HepG2 (cell line): Measurements from ENCODE around the gene ADAMTS13. TPM values are rescaled to one million over a fixed set of nuclear protein-coding genes. Genes with fewer than 3 reads are reported as not detected.
A peak's percentile ranks its signal among the peaks of the same experiment; 100 is the strongest.

Experiments used
- BRF2 ChIP-seq: sonication (generic); formaldehyde crosslinking; IDR thresholded peaks from 2 replicates; pipeline ENCODE4 v1.8.1; 2022; ENCODE audit warnings: mild to moderate bottlenecking, missing genetic modification reagents
- ELF1 ChIP-seq: sonication (generic); formaldehyde crosslinking; IDR thresholded peaks from 2 replicates; pipeline ENCODE4 v1.4.0; 2020; ENCODE audit warnings: missing genetic modification reagents
- EP300 ChIP-seq, 3 experiments: sonication (generic) in 1 of 3; formaldehyde crosslinking in 1 of 3; IDR thresholded peaks; 2 replicates each; pipeline versions ENCODE4 v1.5.1 to v1.6.1; 2011 to 2020; ENCODE audit warnings: low read depth in 2 of 3, low read length in 2 of 3, borderline replicate concordance in 1 of 3, improper control_type of control experiment in 1 of 3, mild to moderate bottlenecking in 1 of 3, missing genetic modification reagents in 1 of 3, moderate library complexity in 1 of 3
- FOXA1 ChIP-seq, 2 experiments: fragments of 450-650 bp in 1 of 2; sonication (generic) in 1 of 2; formaldehyde crosslinking in 1 of 2; IDR thresholded peaks; 2 replicates each; pipeline versions ENCODE4 v1.4.0 to v1.6.1; 2016 to 2020; ENCODE audit warnings: missing genetic modification reagents in 1 of 2
- MTA3 ChIP-seq: sonication (generic); formaldehyde crosslinking; IDR thresholded peaks from 2 replicates; pipeline ENCODE4 v1.4.0; 2020; ENCODE audit warnings: missing genetic modification reagents
- NCOA1 ChIP-seq: sonication (generic); formaldehyde crosslinking; IDR thresholded peaks from 2 replicates; pipeline ENCODE4 v1.9.0; 2021; ENCODE audit warnings: missing genetic modification reagents
- NONO ChIP-seq, 2 experiments: fragments of 450-650 bp in 1 of 2; sonication (generic) in 1 of 2; formaldehyde crosslinking in 1 of 2; IDR thresholded peaks in 1 of 2; conservative IDR thresholded peaks in 1 of 2; 2 replicates each; pipeline versions ENCODE4 v1.6.1 to v1.8.0; 2017 to 2022; ENCODE audit warnings: mild to moderate bottlenecking in 1 of 2, missing genetic modification reagents in 1 of 2, moderate library complexity in 1 of 2
- PAXIP1 ChIP-seq: sonication (generic); formaldehyde crosslinking; conservative IDR thresholded peaks from 2 replicates; pipeline ENCODE4 v1.4.0; 2020; ENCODE audit warnings: mild to moderate bottlenecking, missing genetic modification reagents, moderate library complexity
- SMAD3 ChIP-seq: sonication (generic); formaldehyde crosslinking; IDR thresholded peaks from 2 replicates; pipeline ENCODE4 v1.4.0; 2020; ENCODE audit warnings: missing genetic modification reagents
- THAP11 ChIP-seq: IDR thresholded peaks from 2 replicates; pipeline ENCODE4 v1.6.1; 2016; ENCODE audit warnings: missing biosample characterization, missing genetic modification reagents
- ZC3H4 ChIP-seq: sonication (generic); formaldehyde crosslinking; IDR thresholded peaks from 2 replicates; pipeline ENCODE4 v1.4.0; 2020; ENCODE audit warnings: missing genetic modification reagents, borderline replicate concordance
- ZFY ChIP-seq: sonication (generic); formaldehyde crosslinking; IDR thresholded peaks from 2 replicates; pipeline ENCODE4 v1.4.0; 2020; ENCODE audit warnings: missing genetic modification reagents
- ZNF512 ChIP-seq: sonication (generic); formaldehyde crosslinking; IDR thresholded peaks from 2 replicates; pipeline ENCODE4 v1.4.0; 2020; ENCODE audit warnings: mild to moderate bottlenecking, missing genetic modification reagents
- ZNF530 ChIP-seq: sonication (generic); formaldehyde crosslinking; IDR thresholded peaks from 2 replicates; pipeline ENCODE4 v1.5.0; 2020; ENCODE audit warnings: low read depth, mild to moderate bottlenecking, missing genetic modification reagents
- ZNF629 ChIP-seq: sonication (generic); formaldehyde crosslinking; conservative IDR thresholded peaks from 2 replicates; pipeline ENCODE4 v1.5.0; 2020; ENCODE audit warnings: missing genetic modification reagents
- ZNF710 ChIP-seq: sonication (generic); formaldehyde crosslinking; IDR thresholded peaks from 2 replicates; pipeline ENCODE4 v1.5.0; 2020; ENCODE audit warnings: mild to moderate bottlenecking, missing genetic modification reagents, borderline replicate concordance
- ZNF768 ChIP-seq: sonication (generic); formaldehyde crosslinking; IDR thresholded peaks from 2 replicates; pipeline ENCODE4 v1.4.0; 2020; ENCODE audit warnings: missing genetic modification reagents
- ZSCAN29 ChIP-seq: sonication (generic); formaldehyde crosslinking; conservative IDR thresholded peaks from 2 replicates; pipeline ENCODE4 v1.4.0; 2020; ENCODE audit warnings: mild to moderate bottlenecking, missing genetic modification reagents
- polyA plus RNA-seq, 8 experiments: library from polyadenylated mRNA; depleted of rRNA in 3 of 8; stranded (reverse) in 7 of 8; unstranded in 1 of 8; fragments of >200 nt; fragmentation: Illumina TruSeq in 4 of 8; extraction: Trizol in 4 of 8; gene quantifications; 2 replicates each; pipeline versions ENCODE4 v1.2.1 to v1.2.3, GENCODE V29; 2011 to 2016; ENCODE audit warnings: low read depth in 4 of 8, missing spikeins in 1 of 8, mixed read lengths in 1 of 8; ENCODE audit not compliant: insufficient read depth in 1 of 8
- total RNA-seq, 5 experiments: library from RNA; depleted of rRNA; stranded (reverse); fragments of >200 nt; fragmentation: Illumina TruSeq; extraction: Trizol; gene quantifications; 2 replicates each; pipeline ENCODE4 v1.2.3, GENCODE V29; 2016; ENCODE audit warnings: low read depth in 1 of 5

The ADAMTS13 gene
- total and polyA plus RNA-seq, 2 of the 13 experiments (the other 11 are each of a cell fraction or from before 2014, with no cell fraction given): 0.91 to 4.5 TPM

- TF ChIP-seq PAXIP1 (CRISPR knock-in tag) (0 out of 2 replicates have a peak, but pooled peaks have one; percentile 10), MTA3 (CRISPR knock-in tag) (no peak), SMAD3 (CRISPR knock-in tag) (no peak), ZNF512 (CRISPR knock-in tag) (no peak), NCOA1 (CRISPR knock-in tag) (no peak), FOXA1 (IDR thresholded peaks at IDR 0.05) (no peak), FOXA1 (CRISPR knock-in tag; IDR thresholded peaks at IDR 0.05) (peak; percentile 78), ZSCAN29 (0 out of 2 replicates have a peak, but pooled peaks have one; percentile 27), EP300 (IDR thresholded peaks at IDR 0.05; ENCODE audit: low read depth in 2 of 2, low read length in 2 of 2) (no peak), EP300 (CRISPR knock-in tag; IDR thresholded peaks at IDR 0.05; ENCODE audit: borderline replicate concordance) (no peak), ZNF629 (CRISPR knock-in tag) (no peak), ZC3H4 (CRISPR knock-in tag) (no peak), BRF2 (CRISPR knock-in tag) (no peak), ELF1 (CRISPR knock-in tag) (no peak), ZNF710 (no peak; the same call in 1 of the 2 replicates), ZNF530 (CRISPR knock-in tag) (no peak), NONO (IDR thresholded peaks at IDR 0.05) (no peak), NONO (CRISPR knock-in tag; conservative IDR thresholded peaks at IDR 0.05) (0 out of 2 replicates have a peak, but pooled peaks have one; percentile 60), ZFY (peak; percentile 62), ZNF768 (CRISPR knock-in tag) (no peak), THAP11 (CRISPR knock-in tag) (peak; percentile 22; the same call in 1 of the 2 replicates)
These were observed at the start of gene ADAMTS13 (continued) for GRCh38 chr9:133421615-133422542.
